A673 (cell line): ENCODE data around the gene PRR15. TPM values are rescaled to one million over a fixed set of nuclear protein-coding genes. Genes with fewer than 3 reads are reported as not detected.

Experiments
- BruUV-seq: library from RNA; stranded (reverse); fragments of 400-500 nt; replicated peaks from 2 replicates; lab custom pipeline; 2021; lab: Mats Ljungman, UMichigan
- CTCF ChIA-PET: fragments of 300-600 bp; sonication (Branson Sonifier 250); formaldehyde crosslinking; loops from one replicate; lab custom pipeline; 2022; ENCODE audit warnings: antibody characterized with exemption; lab: Charles Lee
- POLR2A ChIA-PET: fragments of 300-600 bp; sonication (Branson Sonifier 250); formaldehyde crosslinking; loops from one replicate; lab custom pipeline; 2022; ENCODE audit warnings: antibody characterized with exemption; ENCODE audit not compliant: low non-redundant PET; lab: Charles Lee
- DNase-seq: peaks from one replicate; pipeline ENCODE4 v3.0.0-alpha.2; 2015; ENCODE audit warnings: low spot score
- H3K27ac ChIP-seq: fragments of 200-600 bp; sonication (generic); 2 replicates; pipeline ENCODE4 v1.5.1; 2016; ENCODE audit warnings: mixed run types, low read depth, mild to moderate bottlenecking, mixed read lengths, antibody characterized with exemption, low read length; ENCODE audit not compliant: poor library complexity, severe bottlenecking
- H3K27me3 ChIP-seq: fragments of 200-600 bp; sonication (generic); replicated peaks from 2 replicates; pipeline ENCODE4 v1.6.1; 2017; ENCODE audit warnings: mixed run types, low read depth, mild to moderate bottlenecking, mixed read lengths, antibody characterized with exemption, low read length; ENCODE audit not compliant: insufficient read depth, poor library complexity
- H3K36me3 ChIP-seq: fragments of 200-600 bp; sonication (generic); 2 replicates; pipeline ENCODE4 v1.6.1; 2016; ENCODE audit warnings: mixed run types, mild to moderate bottlenecking, mixed read lengths, antibody characterized with exemption, low read length; ENCODE audit not compliant: insufficient read depth, poor library complexity, severe bottlenecking
- H3K4me1 ChIP-seq: fragments of 200-600 bp; sonication (generic); 2 replicates; pipeline ENCODE4 v1.6.1; 2017; ENCODE audit warnings: mixed run types, mild to moderate bottlenecking, mixed read lengths, antibody characterized with exemption, low read length; ENCODE audit not compliant: insufficient read depth, poor library complexity, severe bottlenecking
- H3K4me3 ChIP-seq: fragments of 200-600 bp; sonication (generic); 2 replicates; pipeline ENCODE4 v1.5.1; 2016; ENCODE audit warnings: low read depth, mixed run types, mild to moderate bottlenecking, mixed read lengths, low read length; ENCODE audit not compliant: poor library complexity, severe bottlenecking
- H3K9me3 ChIP-seq: fragments of 200-600 bp; sonication (generic); 2 replicates; pipeline ENCODE4 v1.6.1; 2016; ENCODE audit warnings: mixed run types, low read depth, mild to moderate bottlenecking, mixed read lengths, antibody characterized with exemption, low read length; ENCODE audit not compliant: poor library complexity, severe bottlenecking
- EZH2 ChIP-seq: fragments of 200-600 bp; sonication (generic); IDR thresholded peaks from 2 replicates; pipeline ENCODE4 v1.6.1; 2017; ENCODE audit warnings: borderline replicate concordance, low read depth, mild to moderate bottlenecking, mixed read lengths, antibody characterized with exemption, low read length; ENCODE audit not compliant: poor library complexity, severe bottlenecking
- intact Hi-C: fragments of 100-400 bp; cut with micrococcal nuclease; formaldehyde crosslinking; loops from one replicate; pipeline ENCODE4 v1.10.0; 2022; ENCODE audit not compliant: unreplicated experiment
- total RNA-seq: library from RNA; stranded (reverse); gene quantifications from 2 replicates; pipeline ENCODE4 v1.2.3, GENCODE V29; 2021
- TF ChIP-seq, protein P1 (sequence below): fragments of 300-800, 200-600 bp; sonication (generic); conservative IDR thresholded peaks from 2 replicates; pipeline ENCODE4 v1.5.1; 2017; ENCODE audit warnings: low read depth, mild to moderate bottlenecking, antibody characterized with exemption, low read length, moderate library complexity, mixed read lengths

Gene PRR15
- total RNA-seq, 1 experiment from 2014 or later: 0.17 TPM

DNA sequence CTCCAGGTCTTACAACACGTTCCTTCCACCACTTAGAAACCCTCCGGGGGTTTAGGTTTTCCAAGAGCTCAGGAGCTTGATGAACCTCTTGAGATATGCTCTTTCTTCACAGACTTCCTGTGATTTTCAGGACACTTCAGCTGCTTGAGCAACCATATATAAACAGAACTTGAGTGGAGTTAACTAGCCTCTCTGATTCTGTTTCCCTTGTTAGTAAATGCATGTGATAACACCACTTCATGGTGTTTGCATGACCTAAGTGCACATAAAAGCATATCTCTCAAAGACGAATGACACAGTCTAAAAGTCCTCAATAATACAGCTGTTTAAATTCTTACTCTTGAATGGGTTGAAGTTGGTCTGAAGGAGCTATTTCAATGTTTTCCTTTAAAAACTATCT, 9.9 kb downstream of the PRR15 start:
- peaks cover 7% of the 10 kb centered on the region for H3K9me3 ChIP-seq
- DNase-seq: no peak
- CTCF ChIA-PET: no interaction called here
- TF ChIP-seq EZH2: no peak
- TF ChIP-seq, protein P1, sequence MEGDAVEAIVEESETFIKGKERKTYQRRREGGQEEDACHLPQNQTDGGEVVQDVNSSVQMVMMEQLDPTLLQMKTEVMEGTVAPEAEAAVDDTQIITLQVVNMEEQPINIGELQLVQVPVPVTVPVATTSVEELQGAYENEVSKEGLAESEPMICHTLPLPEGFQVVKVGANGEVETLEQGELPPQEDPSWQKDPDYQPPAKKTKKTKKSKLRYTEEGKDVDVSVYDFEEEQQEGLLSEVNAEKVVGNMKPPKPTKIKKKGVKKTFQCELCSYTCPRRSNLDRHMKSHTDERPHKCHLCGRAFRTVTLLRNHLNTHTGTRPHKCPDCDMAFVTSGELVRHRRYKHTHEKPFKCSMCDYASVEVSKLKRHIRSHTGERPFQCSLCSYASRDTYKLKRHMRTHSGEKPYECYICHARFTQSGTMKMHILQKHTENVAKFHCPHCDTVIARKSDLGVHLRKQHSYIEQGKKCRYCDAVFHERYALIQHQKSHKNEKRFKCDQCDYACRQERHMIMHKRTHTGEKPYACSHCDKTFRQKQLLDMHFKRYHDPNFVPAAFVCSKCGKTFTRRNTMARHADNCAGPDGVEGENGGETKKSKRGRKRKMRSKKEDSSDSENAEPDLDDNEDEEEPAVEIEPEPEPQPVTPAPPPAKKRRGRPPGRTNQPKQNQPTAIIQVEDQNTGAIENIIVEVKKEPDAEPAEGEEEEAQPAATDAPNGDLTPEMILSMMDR: no peak
- no peaks in the 10 kb centered on the region for H3K4me1 ChIP-seq
- no peaks in the 10 kb centered on the region for H3K36me3 ChIP-seq
- no peak overlapping the region for H3K27ac ChIP-seq
- H3K4me3 ChIP-seq: no peak overlapping the region
- peaks cover 20% of the 10 kb centered on the region for H3K27me3 ChIP-seq
- POLR2A ChIA-PET: no interaction called here
- intact Hi-C loops: no loop called here
- no TSS peak for BruUV-seq

DNA sequence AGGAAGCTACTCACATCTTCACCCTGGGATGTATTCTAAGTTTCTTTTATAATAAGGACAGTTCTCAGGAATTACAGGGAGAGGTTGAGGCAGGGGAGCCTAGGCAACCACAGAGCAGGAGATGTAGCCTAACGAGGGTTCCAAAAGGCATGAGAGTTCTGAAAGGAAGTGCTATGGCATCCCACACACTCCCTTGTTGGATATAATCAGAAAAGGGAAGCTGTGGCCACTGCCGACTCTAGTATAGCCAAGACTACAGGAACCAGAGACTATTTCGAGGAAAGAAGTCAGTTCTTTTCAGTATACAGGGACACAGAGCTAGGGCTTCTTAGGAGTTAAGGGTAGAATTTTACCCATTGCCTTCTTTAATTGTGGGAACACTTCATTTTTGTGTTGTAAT, 11.0 kb downstream of the PRR15 start:
- Histone ChIP-seq H3K27ac (no peak overlapping the region), H3K4me3 (no peak overlapping the region), H3K9me3 (peaks cover 7% of the 10 kb centered on the region), H3K4me1 (no peaks in the 10 kb centered on the region), H3K36me3 (no peaks in the 10 kb centered on the region), H3K27me3 (peaks cover 18% of the 10 kb centered on the region)
- intact Hi-C loops: no loop called here
- CTCF ChIA-PET: no interaction called here
- no TSS peak for BruUV-seq
- TF ChIP-seq, protein P1: no peak
- TF ChIP-seq EZH2: no peak
- DNase-seq: no peak
- POLR2A ChIA-PET: no interaction called here

DNA sequence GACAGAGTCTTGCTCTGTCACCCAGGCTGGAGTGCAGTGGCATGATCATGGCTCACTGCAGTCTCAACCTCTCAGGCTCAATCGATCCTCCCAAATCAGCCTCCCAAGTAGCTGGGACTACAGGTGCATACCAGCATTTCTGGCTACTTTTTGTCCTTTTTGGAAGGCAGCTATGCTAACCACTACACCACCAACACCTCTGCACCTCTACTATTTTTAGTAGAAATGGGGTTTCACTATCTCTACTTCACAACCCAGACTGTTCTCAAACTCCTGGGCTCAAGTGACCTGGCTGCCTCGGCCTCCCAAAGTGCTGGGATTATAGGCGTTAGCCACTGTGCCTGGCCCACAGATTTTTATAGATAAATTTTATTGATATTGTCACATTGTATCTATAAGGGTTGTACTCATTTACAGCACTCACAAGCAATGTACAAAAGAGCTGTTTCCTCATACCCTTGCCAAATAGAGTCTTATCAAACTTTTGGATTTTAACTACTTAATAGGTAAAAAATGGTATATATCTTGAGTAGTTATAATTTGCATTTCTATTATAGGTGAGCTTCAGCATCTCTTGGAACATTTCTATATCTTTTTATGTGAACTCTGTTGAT, 23.7 kb downstream of the PRR15 start:
- Histone ChIP-seq H3K36me3 (no peaks in the 10 kb centered on the region), H3K9me3 (no peaks in the 10 kb centered on the region), H3K4me3 (no peak overlapping the region), H3K27ac (no peak overlapping the region), H3K27me3 (peaks cover 8% of the 10 kb centered on the region), H3K4me1 (no peaks in the 10 kb centered on the region)
- DNase-seq: no peak
- intact Hi-C loops: no loop called here
- CTCF ChIA-PET: no interaction called here
- POLR2A ChIA-PET: no interaction called here
- no TSS peak for BruUV-seq
- TF ChIP-seq, protein P1: no peak
- no peak for TF ChIP-seq EZH2
